HCT116 (cell line): Measurements from ENCODE around the gene LRIT2. TPM values are rescaled to one million over a fixed set of nuclear protein-coding genes. Genes with fewer than 3 reads are reported as not detected.

Experiments
- ATAC-seq: fragments of 200-7000 bp; cut with Tn5 transposase; 2 replicates; pipeline ENCODE4 v1.9.1; 2020; ENCODE audit warnings: mild to moderate bottlenecking, moderate library complexity
- BruUV-seq: library from RNA; stranded (reverse); fragments of 400-500 nt; replicated peaks from 2 replicates; lab custom pipeline; 2021; lab: Mats Ljungman, UMichigan
- CTCF ChIA-PET: fragments of 300-600 bp; sonication (Branson Sonifier 250); formaldehyde crosslinking; loops from one replicate; lab custom pipeline; 2021; ENCODE audit warnings: antibody characterized with exemption; lab: Charles Lee
- POLR2A ChIA-PET: fragments of 300-600, 350-600 bp; sonication (Branson Sonifier 250); formaldehyde crosslinking; loops from one replicate; lab custom pipeline; 2021; ENCODE audit warnings: antibody characterized with exemption; lab: Charles Lee
- RAD21 ChIA-PET, 2 experiments: fragments of 300-600 bp; sonication (Branson Sonifier 250); formaldehyde crosslinking; loops; one replicate each; lab custom pipeline; 2023; ENCODE audit warnings: low total read pairs in 2 of 2; ENCODE audit not compliant: uncharacterized antibody in 2 of 2, unreplicated experiment in 2 of 2, low non-redundant PET in 1 of 2; lab: Charles Lee
- DNase-seq: peaks from one replicate; pipeline ENCODE4 v3.0.0-alpha.2; 2010; ENCODE audit warnings: low read depth, low spot score
- H2AFZ ChIP-seq: fragments of 200-600 bp; shearing (Covaris generic), sonication (generic); 2 replicates; pipeline ENCODE4 v1.6.1; 2017; ENCODE audit warnings: low read depth, mixed run types, mixed read lengths, antibody characterized with exemption, low read length; ENCODE audit not compliant: poor library complexity, severe bottlenecking
- H3K27ac ChIP-seq: 2 replicates; pipeline ENCODE4 v1.5.1; 2012; ENCODE audit warnings: low read depth, low read length
- H3K27me3 ChIP-seq: fragments of 200-600 bp; sonication (generic); 2 replicates; pipeline ENCODE4 v1.6.1; 2016; ENCODE audit warnings: mixed run types, low read length, mixed read lengths; ENCODE audit not compliant: insufficient read depth
- H3K36me3 ChIP-seq, 2 experiments: fragments of 200-500 bp in 1 of 2; fragments of 200-600 bp in 1 of 2; sonication (Bioruptor generic) in 1 of 2; sonication (generic) in 1 of 2; 2 replicates each; pipeline versions ENCODE4 v1.5.1 to v1.6.1; 2014 to 2016; ENCODE audit warnings: low read length in 2 of 2, inconsistent platforms in 1 of 2, mixed read lengths in 1 of 2, mixed run types in 1 of 2; ENCODE audit not compliant: insufficient read depth in 2 of 2, control insufficient read depth in 1 of 2
- H3K4me1 ChIP-seq, 2 experiments: fragments of 200-600 bp in 1 of 2; sonication (generic) in 1 of 2; 2 replicates each; pipeline versions ENCODE4 v1.5.1 to v1.6.1; 2012 to 2017; ENCODE audit warnings: low read length in 2 of 2, inconsistent platforms in 1 of 2, mild to moderate bottlenecking in 1 of 2, mixed read lengths in 1 of 2, mixed run types in 1 of 2, moderate library complexity in 1 of 2; ENCODE audit not compliant: insufficient read depth in 2 of 2, control insufficient read depth in 1 of 2
- H3K4me2 ChIP-seq: fragments of 200-600 bp; sonication (generic); 2 replicates; pipeline ENCODE4 v1.6.1; 2017; ENCODE audit warnings: mixed run types, low read length, mixed read lengths
- H3K4me3 ChIP-seq, 2 experiments: fragments of 200-600 bp in 1 of 2; sonication (generic) in 1 of 2; replicated peaks in 1 of 2; 2 replicates each; pipeline ENCODE4 v1.5.1; 2011 to 2016; ENCODE audit warnings: low read length in 2 of 2, control low read depth in 1 of 2, low read depth in 1 of 2, mild to moderate bottlenecking in 1 of 2, mixed read lengths in 1 of 2, mixed run types in 1 of 2
- H3K79me2 ChIP-seq: fragments of 200-600 bp; sonication (generic); 2 replicates; pipeline ENCODE4 v1.6.1; 2017; ENCODE audit warnings: mild to moderate bottlenecking, mixed run types, low read length, moderate library complexity, mixed read lengths; ENCODE audit not compliant: insufficient read depth
- H3K9ac ChIP-seq: fragments of 200-600 bp; sonication (generic); 2 replicates; pipeline ENCODE4 v1.6.1; 2016; ENCODE audit warnings: low read length, mixed read lengths
- H3K9me2 ChIP-seq: fragments of 200-600 bp; sonication (generic), shearing (Covaris generic); 2 replicates; pipeline ENCODE4 v1.6.1; 2017; ENCODE audit warnings: mixed run types, mild to moderate bottlenecking, moderate library complexity; ENCODE audit not compliant: insufficient read depth
- H3K9me3 ChIP-seq, 2 experiments: fragments of 200-500 bp in 1 of 2; fragments of 200-600 bp in 1 of 2; sonication (Bioruptor generic) in 1 of 2; sonication (generic) in 1 of 2; 2 replicates each; pipeline ENCODE4 v1.6.1; 2014 to 2017; ENCODE audit warnings: low read length in 2 of 2, mixed read lengths in 2 of 2, inconsistent platforms in 1 of 2, low read depth in 1 of 2, mild to moderate bottlenecking in 1 of 2, mixed run types in 1 of 2, moderate library complexity in 1 of 2; ENCODE audit not compliant: control insufficient read depth in 1 of 2, insufficient read depth in 1 of 2
- H4K20me1 ChIP-seq: fragments of 200-600 bp; sonication (generic), shearing (Covaris generic); 2 replicates; pipeline ENCODE4 v1.6.1; 2017; ENCODE audit warnings: mixed run types, mild to moderate bottlenecking, moderate library complexity; ENCODE audit not compliant: insufficient read depth
- CEBPB ChIP-seq: IDR thresholded peaks from 2 replicates; pipeline ENCODE4 v1.6.1; 2012; ENCODE audit warnings: low read depth
- EGR1 ChIP-seq: IDR thresholded peaks from 2 replicates; pipeline ENCODE4 v1.6.1; 2012; ENCODE audit warnings: low read depth
- EZH2 ChIP-seq: fragments of 200-600 bp; sonication (generic); IDR thresholded peaks from 2 replicates; pipeline ENCODE4 v1.6.1; 2017; ENCODE audit warnings: antibody characterized with exemption, mixed run types
- JUND ChIP-seq: IDR thresholded peaks from 2 replicates; pipeline ENCODE4 v1.6.1; 2012
- POLR2AphosphoS5 ChIP-seq: IDR thresholded peaks from 2 replicates; pipeline ENCODE4 v1.6.1; 2011; ENCODE audit warnings: mild to moderate bottlenecking, low read depth, low read length, moderate library complexity
- RAD21 ChIP-seq: IDR thresholded peaks from 2 replicates; pipeline ENCODE4 v1.6.1; 2012; ENCODE audit warnings: low read depth, mild to moderate bottlenecking
- SP1 ChIP-seq: IDR thresholded peaks from 2 replicates; pipeline ENCODE4 v1.6.1; 2012; ENCODE audit warnings: low read depth
- SRF ChIP-seq: IDR thresholded peaks from 2 replicates; pipeline ENCODE4 v1.6.1; 2012; ENCODE audit warnings: low read depth
- TCF7L2 ChIP-seq: IDR thresholded peaks from 2 replicates; pipeline ENCODE4 v1.7.0; 2011; ENCODE audit warnings: borderline replicate concordance, inconsistent platforms; ENCODE audit not compliant: insufficient read depth, insufficient read length; ENCODE audit errors: extremely low read depth
- YY1 ChIP-seq: IDR thresholded peaks from 2 replicates; pipeline ENCODE4 v1.6.1; 2011; ENCODE audit warnings: low read length, low read depth, moderate library complexity, mild to moderate bottlenecking; ENCODE audit not compliant: insufficient replicate concordance; ENCODE audit errors: extremely low read depth
- intact Hi-C: fragments of 100-400 bp; cut with micrococcal nuclease; formaldehyde crosslinking; loops from 2 replicates; pipeline ENCODE4 v1.10.0; 2022
- total RNA-seq: library from RNA; stranded (reverse); gene quantifications from one replicate; pipeline ENCODE4 v1.2.1, GENCODE V29; 2021; ENCODE audit not compliant: unreplicated experiment
- TF ChIP-seq, protein P1 (sequence below): IDR thresholded peaks from 2 replicates; pipeline ENCODE4 v1.6.1; 2011; ENCODE audit warnings: mild to moderate bottlenecking, low read length, moderate library complexity; ENCODE audit not compliant: insufficient replicate concordance; ENCODE audit errors: extremely low read depth
- TF ChIP-seq, protein P2 (sequence below): IDR thresholded peaks from 2 replicates; pipeline ENCODE4 v1.6.1; 2012
- TF ChIP-seq, protein P3 (sequence below), 3 experiments: fragments of 200-600 bp in 1 of 3; sonication (generic) in 1 of 3; IDR thresholded peaks in 2 of 3; conservative IDR thresholded peaks in 1 of 3; 2 replicates each; pipeline ENCODE4 v1.5.1; 2012 to 2017; ENCODE audit warnings: low read depth in 2 of 3, low read length in 2 of 3, antibody characterized with exemption in 1 of 3, borderline replicate concordance in 1 of 3, control low read depth in 1 of 3, mild to moderate bottlenecking in 1 of 3, mixed read lengths in 1 of 3, mixed run types in 1 of 3, moderate library complexity in 1 of 3; ENCODE audit not compliant: insufficient read depth in 1 of 3
- TF ChIP-seq, protein P4 (sequence below): IDR thresholded peaks from 2 replicates; pipeline ENCODE4 v1.6.1; 2012; ENCODE audit warnings: low read depth

Gene LRIT2
- total RNA-seq, 1 experiment from 2014 or later = not detected

DNA sequence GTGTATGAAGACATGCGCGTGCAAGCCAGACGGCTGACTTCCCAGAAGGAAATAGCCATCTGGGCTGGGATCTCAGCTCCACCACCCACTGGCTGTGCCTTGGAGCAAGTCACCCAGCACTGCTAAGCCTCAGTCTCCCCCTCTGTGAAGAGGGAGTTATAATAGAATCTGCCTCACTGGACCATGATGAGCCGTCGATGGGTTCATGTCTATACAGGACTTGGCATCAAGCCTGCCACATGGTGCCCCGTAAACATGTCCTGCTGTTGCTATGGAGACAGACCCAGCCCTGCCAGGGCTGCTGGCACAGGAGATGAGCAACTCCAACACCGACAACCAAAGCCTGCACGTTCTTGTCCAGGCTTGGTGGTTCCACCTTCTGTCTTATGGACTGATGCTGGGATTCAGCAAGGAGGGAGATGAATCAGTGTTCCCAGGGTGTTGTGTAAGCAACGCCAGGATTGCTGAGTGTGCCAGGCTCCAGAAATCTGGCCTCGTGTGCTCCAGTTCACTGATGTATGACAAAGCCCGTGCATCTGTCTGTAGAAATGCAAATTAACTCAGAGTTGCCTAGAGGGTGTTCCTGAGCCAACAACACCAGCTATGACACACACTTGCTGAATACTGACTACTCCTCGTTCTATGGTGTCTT, 46.2 kb downstream of the LRIT2 start:
- H3K4me1 ChIP-seq = no peaks in the 10 kb centered on the region
- no peak overlapping the region for H3K27ac ChIP-seq
- CTCF ChIA-PET = no interaction called here
- no peaks in the 10 kb centered on the region for H3K9me2 ChIP-seq
- H3K79me2 ChIP-seq = no peaks in the 10 kb centered on the region
- POLR2A ChIA-PET = no interaction called here
- no peaks in the 10 kb centered on the region for H3K36me3 ChIP-seq
- H3K9me3 ChIP-seq = no peaks in the 10 kb centered on the region
- no peak overlapping the region for H3K4me2 ChIP-seq
- no peak overlapping the region for H2AFZ ChIP-seq
- ATAC-seq (no peak), DNase-seq (no peak)
- TF ChIP-seq, protein P1, sequence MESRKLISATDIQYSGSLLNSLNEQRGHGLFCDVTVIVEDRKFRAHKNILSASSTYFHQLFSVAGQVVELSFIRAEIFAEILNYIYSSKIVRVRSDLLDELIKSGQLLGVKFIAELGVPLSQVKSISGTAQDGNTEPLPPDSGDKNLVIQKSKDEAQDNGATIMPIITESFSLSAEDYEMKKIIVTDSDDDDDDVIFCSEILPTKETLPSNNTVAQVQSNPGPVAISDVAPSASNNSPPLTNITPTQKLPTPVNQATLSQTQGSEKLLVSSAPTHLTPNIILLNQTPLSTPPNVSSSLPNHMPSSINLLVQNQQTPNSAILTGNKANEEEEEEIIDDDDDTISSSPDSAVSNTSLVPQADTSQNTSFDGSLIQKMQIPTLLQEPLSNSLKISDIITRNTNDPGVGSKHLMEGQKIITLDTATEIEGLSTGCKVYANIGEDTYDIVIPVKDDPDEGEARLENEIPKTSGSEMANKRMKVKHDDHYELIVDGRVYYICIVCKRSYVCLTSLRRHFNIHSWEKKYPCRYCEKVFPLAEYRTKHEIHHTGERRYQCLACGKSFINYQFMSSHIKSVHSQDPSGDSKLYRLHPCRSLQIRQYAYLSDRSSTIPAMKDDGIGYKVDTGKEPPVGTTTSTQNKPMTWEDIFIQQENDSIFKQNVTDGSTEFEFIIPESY = no peak
- TF ChIP-seq, protein P2, sequence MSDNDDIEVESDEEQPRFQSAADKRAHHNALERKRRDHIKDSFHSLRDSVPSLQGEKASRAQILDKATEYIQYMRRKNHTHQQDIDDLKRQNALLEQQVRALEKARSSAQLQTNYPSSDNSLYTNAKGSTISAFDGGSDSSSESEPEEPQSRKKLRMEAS = no peak
- TF ChIP-seq JUND (no peak), CEBPB (no peak), EGR1 (no peak), TCF7L2 (no peak), POLR2AphosphoS5 (no peak), RAD21 (no peak), EZH2 (no peak), SP1 (no peak), YY1 (no peak), SRF (no peak)
- TF ChIP-seq, protein P3, sequence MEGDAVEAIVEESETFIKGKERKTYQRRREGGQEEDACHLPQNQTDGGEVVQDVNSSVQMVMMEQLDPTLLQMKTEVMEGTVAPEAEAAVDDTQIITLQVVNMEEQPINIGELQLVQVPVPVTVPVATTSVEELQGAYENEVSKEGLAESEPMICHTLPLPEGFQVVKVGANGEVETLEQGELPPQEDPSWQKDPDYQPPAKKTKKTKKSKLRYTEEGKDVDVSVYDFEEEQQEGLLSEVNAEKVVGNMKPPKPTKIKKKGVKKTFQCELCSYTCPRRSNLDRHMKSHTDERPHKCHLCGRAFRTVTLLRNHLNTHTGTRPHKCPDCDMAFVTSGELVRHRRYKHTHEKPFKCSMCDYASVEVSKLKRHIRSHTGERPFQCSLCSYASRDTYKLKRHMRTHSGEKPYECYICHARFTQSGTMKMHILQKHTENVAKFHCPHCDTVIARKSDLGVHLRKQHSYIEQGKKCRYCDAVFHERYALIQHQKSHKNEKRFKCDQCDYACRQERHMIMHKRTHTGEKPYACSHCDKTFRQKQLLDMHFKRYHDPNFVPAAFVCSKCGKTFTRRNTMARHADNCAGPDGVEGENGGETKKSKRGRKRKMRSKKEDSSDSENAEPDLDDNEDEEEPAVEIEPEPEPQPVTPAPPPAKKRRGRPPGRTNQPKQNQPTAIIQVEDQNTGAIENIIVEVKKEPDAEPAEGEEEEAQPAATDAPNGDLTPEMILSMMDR (IDR thresholded peaks at IDR 0.05 in 2 of 3, conservative IDR thresholded peaks at IDR 0.05 in 1 of 3; ENCODE audit: borderline replicate concordance in 1 of 3, insufficient read depth in 1 of 3, low read depth in 2 of 3, low read length in 2 of 3) = no peak
- TF ChIP-seq, protein P4, sequence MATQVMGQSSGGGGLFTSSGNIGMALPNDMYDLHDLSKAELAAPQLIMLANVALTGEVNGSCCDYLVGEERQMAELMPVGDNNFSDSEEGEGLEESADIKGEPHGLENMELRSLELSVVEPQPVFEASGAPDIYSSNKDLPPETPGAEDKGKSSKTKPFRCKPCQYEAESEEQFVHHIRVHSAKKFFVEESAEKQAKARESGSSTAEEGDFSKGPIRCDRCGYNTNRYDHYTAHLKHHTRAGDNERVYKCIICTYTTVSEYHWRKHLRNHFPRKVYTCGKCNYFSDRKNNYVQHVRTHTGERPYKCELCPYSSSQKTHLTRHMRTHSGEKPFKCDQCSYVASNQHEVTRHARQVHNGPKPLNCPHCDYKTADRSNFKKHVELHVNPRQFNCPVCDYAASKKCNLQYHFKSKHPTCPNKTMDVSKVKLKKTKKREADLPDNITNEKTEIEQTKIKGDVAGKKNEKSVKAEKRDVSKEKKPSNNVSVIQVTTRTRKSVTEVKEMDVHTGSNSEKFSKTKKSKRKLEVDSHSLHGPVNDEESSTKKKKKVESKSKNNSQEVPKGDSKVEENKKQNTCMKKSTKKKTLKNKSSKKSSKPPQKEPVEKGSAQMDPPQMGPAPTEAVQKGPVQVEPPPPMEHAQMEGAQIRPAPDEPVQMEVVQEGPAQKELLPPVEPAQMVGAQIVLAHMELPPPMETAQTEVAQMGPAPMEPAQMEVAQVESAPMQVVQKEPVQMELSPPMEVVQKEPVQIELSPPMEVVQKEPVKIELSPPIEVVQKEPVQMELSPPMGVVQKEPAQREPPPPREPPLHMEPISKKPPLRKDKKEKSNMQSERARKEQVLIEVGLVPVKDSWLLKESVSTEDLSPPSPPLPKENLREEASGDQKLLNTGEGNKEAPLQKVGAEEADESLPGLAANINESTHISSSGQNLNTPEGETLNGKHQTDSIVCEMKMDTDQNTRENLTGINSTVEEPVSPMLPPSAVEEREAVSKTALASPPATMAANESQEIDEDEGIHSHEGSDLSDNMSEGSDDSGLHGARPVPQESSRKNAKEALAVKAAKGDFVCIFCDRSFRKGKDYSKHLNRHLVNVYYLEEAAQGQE = no peak
- H3K27me3 ChIP-seq = no peaks in the 10 kb centered on the region
- H4K20me1 ChIP-seq = no peaks in the 10 kb centered on the region
- intact Hi-C loops = no loop called here
- BruUV-seq = no TSS peak
- RAD21 ChIA-PET = no interaction called here
- no peak overlapping the region for H3K4me3 ChIP-seq
- no peak overlapping the region for H3K9ac ChIP-seq
